Psoas muscle (tissue), 8 donors: ENCODE results near the gene KCNJ15. TPM values are rescaled to one million over a fixed set of nuclear protein-coding genes. Genes with fewer than 3 reads are reported as not detected.

Source experiments
- ATAC-seq, 4 donors: fragments of 200-7000 bp; cut with Tn5 transposase; one replicate each; pipeline ENCODE4 v1.9.1; 2020; ENCODE audit warnings: moderate library complexity in 3 of 4, mild to moderate bottlenecking in 2 of 4
- DNase-seq, 2 donors: peaks; one replicate each; pipeline ENCODE4 v3.0.0-alpha.2; 2020
- H3K27ac ChIP-seq: fragments of 200-600 bp; one replicate; pipeline ENCODE4 v1.8.0; 2022
- H3K27me3 ChIP-seq, 3 donors: fragments of 200-600 bp in 1 of 3; one replicate each; pipeline versions ENCODE4 v1.6.1 to v1.8.0; 2013 to 2022; ENCODE audit warnings: low read length in 2 of 3, mild to moderate bottlenecking in 2 of 3, moderate library complexity in 1 of 3; ENCODE audit not compliant: insufficient read depth in 3 of 3
- H3K36me3 ChIP-seq, 2 donors: fragments of 200-600 bp in 1 of 2; one replicate each; pipeline versions ENCODE4 v1.6.1 to v1.8.0; 2013 to 2022; ENCODE audit warnings: low read depth in 1 of 2, mild to moderate bottlenecking in 1 of 2, moderate library complexity in 1 of 2; ENCODE audit not compliant: insufficient read depth in 1 of 2
- H3K4me1 ChIP-seq: fragments of 200-600 bp; one replicate; pipeline ENCODE4 v1.8.0; 2022
- H3K4me3 ChIP-seq: fragments of 200-600 bp; one replicate; pipeline ENCODE4 v1.8.0; 2022; ENCODE audit warnings: mild to moderate bottlenecking
- H3K9me3 ChIP-seq: fragments of 200-600 bp; one replicate; pipeline ENCODE4 v1.8.0; 2022
- WGBS, 3 donors: extraction: QIAGEN DNeasy Blood & Tissue Kit; methylation state at CpG; one replicate each; pipeline versions ENCODE4 v1.1.6 to v1.1.7; 2013; 5-methylcytosine and 5-hydroxymethylcytosine counted together
- intact Hi-C, 2 donors: fragments of 100-400 bp; cut with DNase I; formaldehyde crosslinking; loops; one replicate each; pipeline versions ENCODE4 v1.11.0 to v1.14.2; 2022
- polyA plus RNA-seq, 3 donors: library from polyadenylated mRNA; stranded (reverse); fragments of 200-250 nt; gene quantifications; one replicate each; pipeline ENCODE4 v1.2.3, GENCODE V29; 2013
- total RNA-seq, 4 donors: library from RNA; stranded (reverse); fragmentation: NEBNext Ultra II Directional in 2 of 4; extraction: Animal tissue kit (Norgen Biotek cat#: 25700) in 2 of 4; gene quantifications; one replicate each; pipeline versions ENCODE4 v1.2.1 to v1.2.4, GENCODE V29; 2021 to 2023
- TF ChIP-seq, protein P1 (sequence below): fragments of 200-600 bp; IDR thresholded peaks from one replicate; pipeline ENCODE4 v1.8.0; 2022; ENCODE audit warnings: antibody characterized with exemption
- donor health status: healthy with polysubstance abuse.
- donor health status: DM: no; HTN: no; CAD: no; lungs with moderate emphysema.
- donor health status: Bipolar disorder and iron deficiency.
- donor health status: healthy.
- donor health status: DM: yes; HTN: yes; CAD: no.
- donor health status: DM: no; HTN: no; CAD: no.
- donor health status: DM: no; HTN: no; CAD: no.
- donor health status: DM: yes; HTN: yes; CAD: no.

KCNJ15 gene
- total and polyA plus RNA-seq, 7 donors: 0.04 to 1.0 (median 0.16) TPM

DNA sequence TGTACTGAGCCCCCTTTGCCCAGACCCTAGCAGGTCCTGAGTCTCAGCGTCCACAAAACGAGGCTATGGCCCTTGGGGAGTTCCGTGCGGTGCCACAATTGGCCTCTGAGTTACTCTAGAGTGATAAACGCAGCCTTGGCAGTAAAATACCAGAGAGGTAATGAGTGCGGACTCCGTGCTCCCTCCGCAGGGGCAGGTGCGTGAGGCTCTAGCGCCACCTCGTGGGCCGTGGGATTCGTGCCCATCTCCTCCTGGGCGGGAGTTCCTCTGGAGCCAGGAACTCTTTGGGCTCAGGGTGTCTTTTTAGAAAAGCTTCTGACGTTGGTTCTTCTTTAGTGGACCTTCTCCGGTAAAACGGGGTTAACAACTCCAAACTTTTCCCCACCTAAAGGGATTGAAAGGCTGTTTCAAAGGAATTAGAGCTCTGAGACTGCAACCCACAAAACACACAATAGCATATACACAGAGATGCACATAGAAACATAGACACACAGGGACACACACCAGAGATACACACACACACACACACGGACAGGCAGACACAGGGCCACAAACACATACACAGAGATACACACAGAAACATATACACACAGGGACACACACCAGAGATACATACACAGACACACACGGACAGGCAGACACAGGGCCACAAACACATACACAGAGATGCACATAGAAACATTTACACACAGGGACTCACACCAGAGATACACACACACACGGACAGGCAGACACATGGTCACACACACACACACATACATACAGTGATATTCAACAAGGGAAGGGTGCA is 99.4 kb downstream of the KCNJ15 start:
- DNase-seq (peak; percentile 77 to 82), ATAC-seq (peak; percentile 70 to 81 (median 74))
- no peaks in the 10 kb centered on the region for H3K9me3 ChIP-seq
- no peak overlapping the region for H3K4me3 ChIP-seq
- H3K36me3 ChIP-seq: no peaks in the 10 kb centered on the region
- peaks cover 0 to 4% (median 0%) of the 10 kb centered on the region in 3 donors for H3K27me3 ChIP-seq
- H3K4me1 ChIP-seq: no peaks in the 10 kb centered on the region
- no peak overlapping the region for H3K27ac ChIP-seq
- TF ChIP-seq, protein P1, sequence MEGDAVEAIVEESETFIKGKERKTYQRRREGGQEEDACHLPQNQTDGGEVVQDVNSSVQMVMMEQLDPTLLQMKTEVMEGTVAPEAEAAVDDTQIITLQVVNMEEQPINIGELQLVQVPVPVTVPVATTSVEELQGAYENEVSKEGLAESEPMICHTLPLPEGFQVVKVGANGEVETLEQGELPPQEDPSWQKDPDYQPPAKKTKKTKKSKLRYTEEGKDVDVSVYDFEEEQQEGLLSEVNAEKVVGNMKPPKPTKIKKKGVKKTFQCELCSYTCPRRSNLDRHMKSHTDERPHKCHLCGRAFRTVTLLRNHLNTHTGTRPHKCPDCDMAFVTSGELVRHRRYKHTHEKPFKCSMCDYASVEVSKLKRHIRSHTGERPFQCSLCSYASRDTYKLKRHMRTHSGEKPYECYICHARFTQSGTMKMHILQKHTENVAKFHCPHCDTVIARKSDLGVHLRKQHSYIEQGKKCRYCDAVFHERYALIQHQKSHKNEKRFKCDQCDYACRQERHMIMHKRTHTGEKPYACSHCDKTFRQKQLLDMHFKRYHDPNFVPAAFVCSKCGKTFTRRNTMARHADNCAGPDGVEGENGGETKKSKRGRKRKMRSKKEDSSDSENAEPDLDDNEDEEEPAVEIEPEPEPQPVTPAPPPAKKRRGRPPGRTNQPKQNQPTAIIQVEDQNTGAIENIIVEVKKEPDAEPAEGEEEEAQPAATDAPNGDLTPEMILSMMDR: peak; percentile 82
- 9 to 11% (median 9%) methylated on average over 20 of the region's 20 CpGs for WGBS, 3 donors
- intact Hi-C loops: loop anchor here (5.0 to 10.0 kb wide), 2 partner anchors 654 to 681 kb away; no protein-coding TSS in a partner anchor

Other genes with a start within 250 kb of the KCNJ15 start
- gene ERG, start 241.5 kb downstream of the KCNJ15 start, total RNA-seq: 10 to 100 TPM in 3 of 4 donors, 1 to 10 TPM in 1; 7.6 to 14.5 (median 10.8) TPM
- 1 to 10 TPM; 2.7 to 6.6 (median 3.4) TPM for gene ERG, start 241.5 kb downstream of the KCNJ15 start, polyA plus RNA-seq